GM21576 (cell line): ENCODE data around the gene PALD1.

Experiments used
- ATAC-seq: cut with Tn5 transposase; IDR thresholded peaks from one replicate; pipeline ENCODE4 v1.9.1; 2021; ENCODE audit warnings: mild to moderate bottlenecking, moderate library complexity; ENCODE audit not compliant: unreplicated experiment

Gene PALD1

DNA sequence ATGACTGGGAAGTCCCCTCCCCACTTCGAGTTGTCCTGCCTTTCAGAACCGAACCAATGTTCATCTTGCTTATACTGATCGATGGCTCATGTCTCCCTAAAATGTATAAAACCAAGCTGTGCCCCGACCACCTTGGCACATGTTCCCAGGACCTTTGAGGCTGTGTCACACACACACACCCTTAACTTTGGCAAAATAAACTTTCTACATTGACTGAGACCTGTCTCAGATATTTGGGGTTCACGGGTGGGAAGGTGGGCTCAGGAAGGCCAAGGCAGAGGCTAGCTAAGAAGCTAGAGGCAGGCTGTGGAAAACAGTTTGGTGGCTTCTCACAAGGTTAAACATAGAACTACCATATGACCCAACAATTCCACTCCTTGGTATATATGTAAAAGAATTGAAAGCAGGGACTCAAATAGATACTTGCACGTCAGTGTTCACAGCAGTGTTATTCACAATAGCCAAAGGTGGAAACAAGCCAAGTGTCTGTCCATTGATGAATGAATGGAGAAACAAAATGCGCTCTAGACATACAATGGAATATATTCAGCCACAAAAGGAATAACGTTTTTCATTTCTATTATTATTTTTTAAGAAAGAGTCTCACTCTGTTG, 108.6 kb downstream of the PALD1 start:
- ATAC-seq = peak; percentile 53

DNA sequence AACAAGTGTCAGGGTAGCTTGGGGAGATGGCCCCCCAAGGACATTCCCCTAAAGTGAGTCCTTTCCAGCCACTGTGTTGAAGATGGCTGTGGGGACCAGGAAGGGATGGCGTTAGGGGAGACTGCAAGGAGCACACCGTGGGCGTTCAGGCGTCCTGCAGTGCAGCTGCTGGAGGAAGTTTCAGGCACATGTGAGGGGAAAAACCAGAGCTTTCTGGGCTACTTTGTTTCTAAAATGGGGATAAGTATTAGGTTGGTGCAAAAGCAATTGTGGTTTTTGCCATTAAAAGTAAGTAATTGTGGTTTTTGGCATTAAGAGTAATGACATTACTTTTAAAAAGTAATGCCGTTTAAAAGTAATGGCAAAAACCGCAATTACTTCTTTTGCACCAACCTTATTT, 109.7 kb downstream of the PALD1 start:
- ATAC-seq = no peak

DNA sequence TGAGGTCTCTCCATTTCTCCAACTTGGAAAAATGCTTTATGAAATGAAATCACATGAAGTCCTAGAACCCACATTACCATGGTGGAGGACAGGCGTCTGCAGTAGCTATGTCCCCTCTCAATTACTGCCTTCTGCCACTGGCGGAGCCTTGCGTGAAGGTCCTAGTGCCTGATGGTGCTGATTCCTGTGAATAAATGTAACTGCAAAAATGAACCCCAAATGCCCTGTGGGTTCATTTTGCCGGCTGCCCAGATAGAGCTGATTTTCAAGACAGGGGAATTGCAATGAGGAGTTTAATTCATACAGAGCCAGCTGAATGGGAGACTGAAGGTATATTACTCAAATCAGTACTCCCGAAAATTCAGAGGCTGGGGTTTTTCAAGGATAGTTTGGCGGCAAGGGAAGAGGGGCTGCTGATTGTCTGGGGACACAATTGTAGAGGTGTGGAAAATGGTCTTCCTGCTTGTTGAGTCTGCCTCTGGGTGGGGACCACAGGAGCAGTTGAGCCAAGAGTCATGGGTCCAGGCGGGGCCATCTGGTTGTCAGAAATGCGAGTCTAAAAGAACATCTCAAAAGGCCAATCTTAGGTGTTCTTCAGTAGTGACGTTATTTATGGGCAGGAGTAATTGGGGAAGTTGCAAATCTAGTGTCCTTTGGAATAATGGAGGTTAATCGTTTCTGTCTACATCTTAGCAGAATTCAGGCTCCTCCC, 110.4 kb downstream of the PALD1 start:
- no peak for ATAC-seq

DNA sequence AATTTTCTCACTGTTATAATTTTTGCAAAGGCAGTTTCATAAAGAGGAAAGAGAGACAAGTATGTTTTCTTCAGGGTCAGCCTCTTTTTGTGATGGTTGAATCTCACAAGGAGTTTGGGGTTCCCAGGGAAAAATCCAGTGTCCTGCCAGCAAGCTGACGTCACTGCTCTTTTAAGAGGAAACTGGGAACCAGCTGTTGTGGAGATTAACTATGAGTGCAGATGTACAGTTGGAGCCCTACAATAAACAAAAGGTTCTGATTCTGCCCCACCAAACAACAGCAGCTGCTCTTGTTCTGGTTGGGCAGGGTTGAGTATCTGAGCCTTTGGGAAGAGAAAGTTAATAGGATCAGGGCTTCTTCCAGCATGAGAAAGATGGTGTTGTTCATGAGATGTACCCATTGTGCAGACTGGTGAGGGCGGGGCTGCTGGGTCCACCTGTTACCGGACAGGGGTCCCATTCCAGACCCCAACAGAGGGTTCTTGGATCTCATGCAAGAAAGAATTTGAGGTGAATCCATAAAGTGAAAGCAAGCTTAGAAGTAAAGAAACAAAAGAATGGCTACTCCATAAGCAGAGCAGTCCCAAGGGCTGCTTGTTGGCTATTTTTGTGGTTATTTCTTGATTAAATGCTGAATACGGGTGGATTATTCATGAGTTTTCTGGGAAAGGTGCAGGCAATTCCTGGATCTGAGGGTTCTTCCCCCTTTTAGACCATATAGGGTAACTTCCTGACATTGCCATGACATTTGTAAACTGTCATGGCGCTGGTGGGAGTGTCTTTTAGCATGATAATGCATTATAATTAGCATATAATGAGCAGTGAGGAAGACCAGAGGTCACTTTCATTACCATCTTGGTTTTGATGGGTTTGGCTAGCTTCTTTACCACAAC, 111.4 kb downstream of the PALD1 start:
- ATAC-seq = no peak

DNA sequence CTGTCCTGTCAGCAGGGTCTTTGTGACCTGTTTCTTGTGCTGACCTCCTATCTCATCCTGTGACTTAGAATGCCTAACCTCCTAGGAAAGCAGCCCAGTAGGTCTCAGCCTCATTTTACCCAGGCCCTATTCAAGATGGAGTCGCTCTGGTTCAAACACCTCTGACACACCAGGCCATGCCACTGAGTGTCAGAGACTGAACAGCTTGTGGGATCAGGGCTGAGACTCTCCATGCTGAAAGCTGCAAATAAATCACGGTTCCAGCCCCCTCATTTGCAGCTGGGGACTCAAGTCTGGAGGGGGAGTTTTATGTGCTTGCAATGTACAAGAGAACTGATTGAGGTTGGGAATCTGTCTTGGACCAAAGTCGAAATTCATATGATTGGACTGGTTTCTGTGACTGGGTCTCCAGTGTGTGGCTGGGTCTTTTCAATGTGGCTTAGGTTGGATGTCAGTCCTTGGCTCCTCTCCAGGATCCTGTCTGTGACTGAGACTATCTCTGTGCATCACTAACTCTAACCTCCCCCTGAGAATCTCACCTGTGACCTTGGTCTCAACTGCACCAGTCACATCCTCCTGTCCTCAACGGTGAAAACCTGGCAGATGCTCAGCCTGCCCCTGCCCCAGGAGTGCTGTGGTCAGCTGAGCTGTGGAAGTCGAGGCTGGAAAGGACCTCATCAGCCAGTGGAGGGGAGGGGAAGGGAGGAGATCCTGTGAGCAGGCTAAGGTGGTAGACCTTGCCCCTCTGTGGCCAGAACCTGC, 112.3 kb downstream of the PALD1 start:
- no peak for ATAC-seq

DNA sequence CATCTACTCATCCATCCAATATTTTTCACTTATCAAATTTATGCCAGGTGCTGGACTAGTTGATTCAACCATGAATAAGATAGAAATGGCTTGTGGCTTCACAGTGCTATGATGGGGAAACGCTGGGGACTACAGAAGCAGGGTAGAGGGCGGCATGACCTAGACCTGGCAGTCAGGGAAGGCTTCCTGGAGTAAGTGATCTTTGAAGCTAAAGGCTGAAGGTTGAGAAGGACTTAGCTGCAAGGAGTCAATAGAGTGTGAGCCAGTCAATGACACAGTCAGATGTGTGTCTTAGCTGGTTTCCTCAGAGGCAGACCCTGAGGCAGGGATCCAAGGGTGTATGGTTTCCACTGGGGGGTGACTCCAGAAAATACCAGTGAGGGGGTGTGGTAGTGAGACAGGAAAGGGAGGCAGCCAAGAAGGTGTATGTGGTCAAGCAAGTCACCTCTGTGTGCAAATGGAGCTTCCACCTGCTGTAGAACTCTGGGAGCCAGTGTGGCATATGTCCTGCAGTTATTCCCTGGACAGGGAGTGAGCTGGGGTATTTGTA, 113.7 kb downstream of the PALD1 start:
- no peak for ATAC-seq

DNA sequence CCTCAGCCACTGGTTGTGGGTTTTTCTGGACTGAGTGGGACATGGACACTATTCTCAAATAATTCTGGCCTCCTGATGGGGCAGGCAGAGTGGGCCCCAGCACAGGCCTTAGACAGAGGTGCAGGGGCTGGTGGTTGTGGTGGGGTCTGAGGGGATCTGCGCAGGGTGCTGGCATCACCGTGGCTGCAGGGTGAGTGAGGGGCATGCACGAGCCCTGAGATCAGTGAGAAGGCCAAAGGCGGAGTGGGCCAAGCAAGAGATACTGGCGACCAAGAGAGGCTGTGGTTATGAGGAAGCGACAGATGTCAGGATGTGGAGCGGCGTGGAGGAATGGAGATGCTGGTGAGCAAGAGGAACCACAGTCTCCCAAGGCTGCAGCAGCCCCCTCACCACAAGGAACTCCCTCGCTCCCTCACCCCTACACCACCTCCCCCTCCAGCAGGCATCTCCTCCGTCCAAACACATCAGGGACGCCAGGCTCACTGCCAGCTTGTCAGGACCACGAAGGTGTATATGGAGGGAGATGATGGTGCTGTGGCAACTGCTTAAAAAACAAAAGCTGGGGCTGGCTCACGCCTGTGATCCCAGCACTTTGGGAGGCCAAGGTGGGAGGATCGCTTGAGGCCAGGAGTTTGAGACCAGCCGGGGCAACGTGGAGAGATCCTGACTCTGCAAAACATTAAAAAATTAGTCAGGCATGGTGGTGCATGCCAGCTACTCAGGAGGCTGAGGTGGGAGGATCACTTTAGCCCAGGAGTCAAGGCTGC, 114.4 kb downstream of the PALD1 start:
- ATAC-seq = no peak

DNA sequence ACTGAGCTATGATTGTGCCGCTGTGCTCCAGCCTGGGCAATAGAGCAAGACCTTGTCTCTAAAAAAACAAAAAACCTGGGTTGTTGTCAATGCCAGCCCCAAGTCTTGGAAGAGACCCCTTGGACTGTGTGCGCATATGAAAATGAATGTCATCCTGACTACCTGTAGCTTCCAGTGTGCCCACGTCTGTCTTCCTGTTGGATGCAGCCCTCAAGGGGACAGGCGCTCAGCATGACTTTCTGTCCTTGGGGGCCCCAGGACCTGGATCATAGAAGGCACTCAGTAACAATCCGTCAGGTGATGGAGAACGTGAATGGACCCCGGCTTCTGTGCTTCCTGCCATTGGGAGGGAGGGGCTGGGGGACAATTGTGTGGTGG, 114.9 kb downstream of the PALD1 start:
- no peak for ATAC-seq

DNA sequence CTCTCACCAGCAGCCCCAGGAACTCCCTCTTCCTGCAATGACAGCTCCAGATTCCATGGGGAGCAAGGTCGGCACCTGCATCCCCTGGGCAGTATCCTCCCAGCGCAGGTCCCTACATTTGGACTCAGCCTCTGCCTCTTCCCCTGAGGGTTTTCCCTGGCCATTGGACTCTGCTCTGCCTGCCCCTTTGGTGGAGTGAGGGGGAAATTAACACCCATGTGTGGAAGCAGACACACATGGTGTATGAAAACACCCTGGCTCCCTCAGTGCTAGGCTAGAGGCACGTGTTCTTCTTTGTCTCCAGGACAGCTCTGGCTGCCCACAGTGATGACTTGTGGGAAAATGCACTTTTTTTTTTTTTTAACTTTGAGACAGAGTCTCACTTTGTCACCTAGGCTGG, 115.6 kb downstream of the PALD1 start:
- no peak for ATAC-seq

DNA sequence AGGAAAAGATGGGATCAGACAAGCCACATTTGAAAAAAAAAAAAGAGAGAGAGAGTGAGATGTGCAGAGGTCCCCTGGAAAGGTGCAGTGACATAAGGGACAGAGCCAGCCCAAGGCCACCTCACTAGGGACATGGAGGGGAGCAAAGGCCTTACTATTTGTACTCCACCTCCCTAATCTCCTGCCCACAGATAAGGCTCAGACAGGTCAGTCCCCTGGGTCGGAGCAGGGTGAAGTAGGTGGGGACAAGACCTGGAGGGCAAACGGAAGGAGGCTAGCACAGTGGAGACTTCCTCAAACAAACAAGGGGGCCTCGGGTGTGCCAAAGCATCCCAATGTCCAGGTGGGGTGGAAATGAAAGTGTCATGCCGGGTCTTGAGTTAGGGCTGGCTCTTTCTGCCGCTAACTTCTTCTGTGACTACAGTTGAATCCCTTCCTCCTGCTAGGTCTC, 117.0 kb downstream of the PALD1 start:
- no peak for ATAC-seq

DNA sequence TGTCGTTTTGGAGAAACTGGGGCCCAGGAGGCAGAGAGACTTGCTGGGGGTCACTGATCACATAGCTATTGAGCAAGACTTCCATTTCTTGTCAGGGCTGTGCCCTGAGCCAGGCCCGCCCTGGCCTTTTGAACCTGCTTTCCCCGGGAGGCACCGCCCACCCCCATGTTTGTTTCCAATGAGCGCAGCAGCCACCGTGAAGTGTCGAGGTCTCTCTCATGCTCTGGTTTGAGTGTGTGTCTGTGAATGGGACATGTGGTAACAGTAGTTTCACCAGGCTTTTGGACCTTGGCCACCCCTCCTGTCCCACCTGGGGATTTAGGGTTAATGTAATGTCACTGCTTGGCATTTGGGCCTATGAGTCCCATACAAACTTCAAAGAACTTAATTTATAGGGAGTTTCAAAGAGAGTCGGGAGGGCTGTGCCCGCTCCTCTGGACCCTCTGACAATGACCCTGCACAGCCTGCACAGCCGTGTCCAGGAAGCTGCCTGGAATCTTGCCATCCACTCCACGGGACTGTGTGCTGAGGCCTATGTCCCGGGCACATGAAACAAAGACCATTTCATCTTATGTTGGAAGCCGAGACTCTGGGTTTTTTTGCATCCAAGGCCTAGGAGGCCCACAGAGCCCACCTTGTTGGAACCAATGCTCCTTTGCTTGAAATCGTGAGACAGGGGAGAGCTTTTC, 117.7 kb downstream of the PALD1 start:
- no peak for ATAC-seq

DNA sequence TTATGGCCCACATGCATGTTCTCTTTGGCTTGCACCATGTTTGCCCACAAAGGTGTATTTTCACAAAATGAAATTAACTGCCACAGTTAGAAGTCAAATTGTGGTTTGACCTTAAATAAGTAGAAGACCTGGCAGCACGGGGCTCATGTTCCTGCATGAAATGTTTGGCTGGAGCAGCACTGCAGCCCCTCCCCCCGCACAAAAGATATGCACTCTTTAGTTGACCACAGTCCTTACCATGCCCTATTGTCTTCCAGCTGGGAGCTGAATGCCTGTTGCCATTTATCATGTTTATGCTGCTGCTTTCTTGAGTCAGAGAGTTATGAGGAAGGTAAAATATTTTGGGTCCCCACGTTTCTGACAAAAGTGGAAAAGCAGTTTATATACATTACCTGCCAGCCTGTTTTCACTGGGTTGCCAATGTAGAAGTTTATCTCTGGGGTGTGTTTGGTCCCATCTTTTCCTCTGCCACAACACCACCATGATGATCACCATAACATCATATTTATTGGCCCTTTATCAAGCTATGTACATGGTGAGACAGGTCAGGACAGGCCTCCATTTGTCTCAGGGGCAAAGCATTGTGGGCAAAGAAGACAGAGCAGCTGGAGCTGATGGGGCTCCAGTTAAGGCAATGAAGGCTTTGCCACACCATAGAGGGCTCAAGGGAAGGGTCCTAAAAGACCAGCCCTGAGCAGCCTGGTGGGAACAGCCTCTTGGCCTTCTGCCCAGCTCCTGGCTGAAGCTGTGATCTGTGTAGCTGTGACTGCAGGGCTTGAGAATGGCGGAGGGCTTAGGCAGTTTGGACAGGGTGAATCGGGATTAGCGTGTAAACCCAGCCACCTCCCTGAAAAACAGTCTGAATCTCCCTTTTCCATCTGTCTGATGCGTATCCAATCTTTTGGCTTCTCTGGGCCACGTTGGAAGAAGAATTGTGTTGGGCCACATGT, 118.6 kb downstream of the PALD1 start:
- no peak for ATAC-seq

DNA sequence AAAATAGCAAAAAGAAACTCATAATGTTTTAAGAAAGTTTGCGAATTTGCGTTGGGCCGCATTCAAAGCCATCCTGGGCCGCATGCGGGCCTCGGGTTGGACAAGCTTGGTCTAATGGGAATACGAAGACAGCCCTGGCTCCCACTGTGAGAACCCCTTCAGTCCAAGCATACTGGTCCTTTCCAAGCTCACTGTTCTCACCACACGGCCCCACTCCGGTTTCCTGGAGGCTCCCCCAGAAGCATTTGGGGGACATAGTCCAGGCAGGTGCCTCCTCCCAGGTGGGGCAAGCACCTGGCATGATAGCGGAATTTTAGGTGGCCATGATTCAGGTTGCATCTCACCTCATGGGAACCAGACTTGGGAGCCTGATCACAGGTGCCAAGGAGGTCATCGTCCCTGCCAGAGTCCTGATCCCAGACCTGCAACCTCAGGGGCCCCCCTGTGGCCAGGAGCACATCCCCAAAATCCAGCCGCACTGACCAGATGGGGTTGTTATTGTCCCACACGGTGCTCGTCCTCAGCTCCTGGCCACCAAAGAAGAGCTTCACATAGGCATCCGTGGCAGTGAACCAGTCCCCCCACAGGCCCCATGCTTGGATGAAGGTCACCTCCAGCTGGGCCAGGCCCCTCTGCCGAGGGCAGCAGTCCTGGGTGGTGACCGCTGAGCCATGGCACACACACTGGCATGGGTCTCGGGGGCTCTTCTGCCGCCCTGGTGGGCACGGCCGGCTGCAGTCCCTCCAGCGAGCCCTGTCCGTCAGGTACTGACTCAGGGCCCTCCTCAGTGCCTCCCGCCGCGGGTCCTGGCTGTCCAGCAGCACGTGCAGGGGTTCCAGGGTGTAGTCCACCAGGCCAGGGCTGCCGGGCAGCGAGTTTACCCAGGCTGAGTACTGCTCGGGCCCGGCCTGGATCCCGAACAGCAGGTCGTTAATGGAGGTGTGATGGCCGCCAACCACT, 119.6 kb downstream of the PALD1 start:
- ATAC-seq = no peak

DNA sequence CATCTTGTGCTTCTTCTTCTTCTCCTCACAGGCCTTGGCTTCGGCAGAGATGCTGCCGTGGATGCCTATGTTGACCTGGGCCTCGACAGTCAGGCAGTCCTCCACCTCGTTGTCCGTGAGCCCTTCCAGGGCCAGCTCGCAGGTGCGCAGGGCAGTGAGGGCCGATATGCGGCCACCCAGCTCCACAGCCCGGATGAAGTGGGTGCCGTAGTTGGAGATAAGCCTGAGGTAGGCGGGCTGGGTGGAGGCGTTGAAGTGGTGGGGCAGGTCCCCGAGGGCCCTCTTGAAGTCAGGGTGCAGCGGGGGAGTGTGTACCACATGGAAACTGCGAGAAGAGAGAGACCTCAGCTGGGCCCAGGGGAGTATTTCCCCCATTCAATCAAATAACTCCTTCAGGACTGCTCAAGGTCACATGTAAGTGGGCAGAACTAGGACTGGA, 120.3 kb downstream of the PALD1 start:
- no peak for ATAC-seq

DNA sequence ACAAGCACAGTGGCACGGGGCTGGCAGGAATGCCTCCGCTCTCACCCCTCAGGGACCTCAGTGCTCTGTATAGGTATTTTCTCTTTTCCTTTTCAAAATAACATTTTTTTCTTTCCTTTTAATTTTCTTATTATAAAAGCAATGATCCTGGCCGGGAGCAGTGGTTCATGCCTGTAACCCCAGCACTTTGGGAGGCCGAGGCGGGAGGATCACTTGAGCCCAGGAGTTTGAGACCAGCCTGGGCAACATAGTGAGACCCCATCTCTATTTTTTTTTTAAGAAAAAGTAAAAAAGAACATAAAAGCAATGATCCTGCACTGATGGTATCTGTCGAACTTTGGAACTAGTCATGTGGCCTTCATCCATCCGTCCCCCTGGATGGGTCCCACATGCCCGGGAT, 120.8 kb downstream of the PALD1 start:
- ATAC-seq = no peak

DNA sequence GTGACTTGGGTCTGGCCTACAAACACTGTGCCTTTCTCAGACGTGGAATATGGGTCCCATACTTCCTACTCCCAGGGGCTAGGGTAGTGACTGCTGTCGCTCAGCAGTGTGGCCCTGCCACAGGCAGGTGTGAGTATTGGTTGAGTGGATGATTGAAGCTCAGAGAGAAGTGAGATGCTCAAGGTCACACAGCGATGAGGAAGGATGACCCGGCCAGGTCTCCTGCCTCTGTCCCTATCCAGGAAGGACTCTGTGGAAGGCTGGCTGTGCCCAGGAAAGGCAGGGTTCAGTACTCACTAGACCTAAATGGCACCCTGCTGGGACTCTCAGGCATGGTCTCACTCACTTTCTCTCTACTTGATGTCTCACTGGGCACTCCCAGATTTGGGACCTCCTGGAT, 121.2 kb downstream of the PALD1 start:
- no peak for ATAC-seq
